Measurements from ENCODE around the gene PHETA2.

Gene PHETA2

DNA sequence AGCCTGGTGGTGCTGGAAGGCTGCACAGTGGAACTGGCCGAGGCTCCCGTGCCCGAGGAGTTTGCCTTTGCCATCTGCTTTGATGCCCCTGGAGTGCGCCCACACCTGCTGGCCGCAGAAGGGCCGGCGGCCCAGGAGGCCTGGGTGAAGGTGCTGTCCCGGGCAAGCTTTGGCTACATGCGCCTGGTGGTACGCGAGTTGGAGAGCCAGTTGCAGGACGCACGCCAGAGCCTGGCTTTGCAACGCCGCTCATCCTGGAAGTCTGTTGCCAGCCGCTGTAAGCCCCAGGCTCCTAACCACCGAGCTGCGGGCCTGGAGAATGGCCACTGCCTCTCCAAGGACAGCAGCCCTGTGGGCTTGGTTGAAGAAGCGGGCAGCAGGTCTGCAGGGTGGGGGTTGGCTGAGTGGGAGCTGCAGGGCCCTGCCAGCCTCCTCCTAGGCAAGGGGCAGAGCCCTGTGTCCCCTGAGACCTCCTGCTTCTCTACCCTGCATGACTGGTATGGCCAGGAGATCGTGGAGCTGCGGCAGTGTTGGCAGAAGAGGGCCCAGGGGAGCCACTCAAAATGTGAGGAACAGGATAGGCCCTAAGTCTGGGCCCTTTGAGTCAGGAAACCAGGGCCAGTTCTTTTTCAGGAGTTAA, 3.6 kb downstream of the PHETA2 start:
- TF ChIP-seq, protein P1, sequence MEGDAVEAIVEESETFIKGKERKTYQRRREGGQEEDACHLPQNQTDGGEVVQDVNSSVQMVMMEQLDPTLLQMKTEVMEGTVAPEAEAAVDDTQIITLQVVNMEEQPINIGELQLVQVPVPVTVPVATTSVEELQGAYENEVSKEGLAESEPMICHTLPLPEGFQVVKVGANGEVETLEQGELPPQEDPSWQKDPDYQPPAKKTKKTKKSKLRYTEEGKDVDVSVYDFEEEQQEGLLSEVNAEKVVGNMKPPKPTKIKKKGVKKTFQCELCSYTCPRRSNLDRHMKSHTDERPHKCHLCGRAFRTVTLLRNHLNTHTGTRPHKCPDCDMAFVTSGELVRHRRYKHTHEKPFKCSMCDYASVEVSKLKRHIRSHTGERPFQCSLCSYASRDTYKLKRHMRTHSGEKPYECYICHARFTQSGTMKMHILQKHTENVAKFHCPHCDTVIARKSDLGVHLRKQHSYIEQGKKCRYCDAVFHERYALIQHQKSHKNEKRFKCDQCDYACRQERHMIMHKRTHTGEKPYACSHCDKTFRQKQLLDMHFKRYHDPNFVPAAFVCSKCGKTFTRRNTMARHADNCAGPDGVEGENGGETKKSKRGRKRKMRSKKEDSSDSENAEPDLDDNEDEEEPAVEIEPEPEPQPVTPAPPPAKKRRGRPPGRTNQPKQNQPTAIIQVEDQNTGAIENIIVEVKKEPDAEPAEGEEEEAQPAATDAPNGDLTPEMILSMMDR (IDR thresholded peaks at IDR 0.05) = no peak
- no peak for TF ChIP-seq ZFX (IDR thresholded peaks at IDR 0.05; ENCODE audit: borderline replicate concordance)
- H3K27ac ChIP-seq = peak overlapping the region; percentile 91; the same call in 1 of the 2 replicates

DNA sequence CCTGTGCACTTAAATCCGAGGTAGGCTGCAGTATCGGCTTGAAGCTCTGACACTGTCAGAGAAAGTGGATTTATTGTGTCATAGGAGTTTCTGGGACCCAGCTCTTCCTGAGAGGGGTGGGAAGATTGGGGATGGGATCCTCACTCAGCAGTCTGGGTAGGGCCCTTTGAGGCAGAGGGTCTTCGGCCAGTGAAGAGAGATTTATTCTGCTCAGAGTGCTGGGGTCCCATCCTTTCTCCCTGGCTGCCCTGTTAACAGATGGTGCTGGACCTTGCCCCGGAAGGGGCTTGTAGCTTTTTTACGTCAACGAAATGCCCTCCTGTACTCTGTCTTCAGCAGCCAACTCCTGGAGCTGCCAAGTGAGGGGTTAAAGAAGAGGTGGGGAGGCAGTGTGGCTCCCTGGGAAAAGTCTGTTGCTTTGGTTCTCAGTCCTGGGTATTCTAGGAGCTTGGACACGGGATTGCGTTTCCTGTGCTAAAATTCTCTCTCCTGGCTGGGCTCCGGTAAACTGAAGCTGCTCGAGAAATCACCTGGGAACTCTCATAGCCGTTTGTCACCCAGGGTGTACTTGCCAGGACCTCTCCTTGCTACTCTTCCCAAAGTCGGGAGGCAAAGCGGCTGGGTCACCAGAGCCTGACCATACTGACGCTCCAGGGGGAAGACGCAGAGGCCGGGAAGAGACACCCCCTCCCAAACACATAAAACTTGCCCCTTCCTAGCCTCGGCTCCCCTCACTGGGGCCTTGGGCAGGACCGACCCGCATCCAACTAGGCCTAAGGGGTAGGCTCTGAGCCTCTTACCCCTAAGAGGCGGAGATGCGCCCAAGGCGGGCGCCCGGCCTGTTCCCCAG, 4.6 kb downstream of the PHETA2 start:
- TF ChIP-seq, protein P1 (IDR thresholded peaks at IDR 0.05) = no peak
- TF ChIP-seq ZFX (IDR thresholded peaks at IDR 0.05; ENCODE audit: borderline replicate concordance) = no peak
- H3K27ac ChIP-seq = peak overlapping the region; percentile 91

DNA sequence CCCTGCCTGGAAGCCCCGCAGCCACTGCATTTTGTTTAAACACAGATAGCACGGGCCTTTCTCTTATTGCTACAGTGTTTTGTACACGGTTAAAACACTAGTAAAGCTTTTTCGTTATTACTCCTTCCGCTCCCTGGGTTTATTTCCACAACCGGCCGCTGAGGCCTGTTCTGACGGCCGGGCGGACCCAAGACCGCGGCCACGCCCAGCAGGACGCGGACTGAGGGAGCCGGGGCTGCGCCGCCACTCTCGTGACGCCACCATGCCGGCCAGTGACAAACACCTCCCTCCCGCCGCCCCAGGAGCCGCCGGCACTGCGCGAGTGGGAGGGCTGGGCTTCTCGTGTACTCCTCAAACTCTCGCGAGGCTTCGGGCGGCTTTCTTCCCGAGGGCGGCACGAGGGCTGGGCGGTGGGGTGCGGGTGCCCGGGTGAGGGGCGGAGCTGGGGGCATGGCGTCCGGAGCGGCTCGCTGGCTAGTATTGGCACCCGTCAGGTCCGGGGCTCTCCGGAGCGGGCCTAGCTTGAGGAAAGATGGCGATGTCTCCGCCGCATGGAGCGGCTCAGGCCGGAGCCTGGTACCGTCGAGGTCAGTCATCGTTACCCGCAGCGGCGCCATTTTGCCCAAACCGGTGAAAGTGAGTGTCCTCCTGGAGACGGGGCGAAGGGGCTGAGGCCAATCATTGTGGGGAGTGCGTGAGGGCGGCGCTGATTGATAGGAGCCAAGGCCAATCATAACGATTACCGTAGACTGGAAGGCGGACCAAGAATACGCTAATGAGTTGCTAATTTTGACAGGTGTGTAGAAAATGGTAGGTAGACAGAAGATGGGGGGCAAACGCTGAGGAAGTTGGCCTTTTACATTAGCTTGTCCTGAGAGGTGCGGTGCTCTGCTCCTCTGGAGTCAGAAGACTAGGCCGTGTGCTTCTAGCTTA, 5.5 kb downstream of the PHETA2 start, which contains the start of gene SMDT1:
Gene SMDT1, plus strand, starts transcription at position 382 of the 933 bp plus-strand sequence. Its CDS starts 69 bp downstream, at position 451.
- TF ChIP-seq ZFX (IDR thresholded peaks at IDR 0.05; ENCODE audit: borderline replicate concordance) = no peak
- TF ChIP-seq, protein P1 (IDR thresholded peaks at IDR 0.05) = no peak
- H3K27ac ChIP-seq = peak within 1 kb of the TSS; percentile 91

DNA sequence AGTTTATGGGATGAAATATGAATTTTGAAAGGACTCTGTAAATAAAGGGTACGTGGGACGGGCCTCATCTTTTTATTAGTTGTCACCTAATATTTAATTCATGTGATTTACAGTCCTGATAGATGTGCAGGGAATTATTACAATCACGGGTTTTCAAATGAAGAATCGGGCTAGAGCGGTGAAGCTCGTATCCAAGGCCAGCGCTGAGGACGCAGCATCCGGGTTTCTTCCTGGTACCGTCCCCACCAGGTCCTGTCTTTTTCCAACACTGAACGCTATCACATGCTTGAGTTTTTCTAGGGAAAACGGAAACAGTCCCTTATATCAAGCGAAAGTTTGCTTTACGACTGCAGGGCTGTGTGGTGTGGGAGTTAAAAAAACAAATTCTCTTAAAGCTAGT, 6.2 kb downstream of the PHETA2 start:
- peak overlapping the region; percentile 91 for H3K27ac ChIP-seq
- TF ChIP-seq, protein P1 (IDR thresholded peaks at IDR 0.05) = no peak
- TF ChIP-seq ZFX (IDR thresholded peaks at IDR 0.05; ENCODE audit: borderline replicate concordance) = no peak

DNA sequence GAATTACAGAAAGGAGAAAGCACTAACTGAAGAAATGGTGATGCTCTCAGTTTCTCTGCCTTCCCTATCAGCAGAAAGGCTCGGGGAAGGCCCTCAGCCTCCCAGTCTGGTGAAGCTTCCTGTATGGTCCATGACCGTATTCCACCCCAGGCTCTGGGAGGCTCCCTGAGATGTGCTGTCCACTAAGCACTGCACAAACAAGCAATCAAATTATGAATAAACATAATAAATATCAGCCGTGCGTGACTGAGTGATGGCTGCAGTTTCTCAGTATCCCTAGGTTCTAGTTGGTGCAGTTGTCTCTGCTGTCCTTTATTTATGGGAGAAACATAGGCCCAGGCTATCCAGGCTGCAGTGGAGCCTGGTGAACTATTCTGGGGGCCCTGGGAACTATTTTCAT, 9.1 kb downstream of the PHETA2 start:
- H3K27ac ChIP-seq = peak overlapping the region; percentile 68
- TF ChIP-seq ZFX (IDR thresholded peaks at IDR 0.05; ENCODE audit: borderline replicate concordance) = no peak
- TF ChIP-seq, protein P1 (IDR thresholded peaks at IDR 0.05) = no peak

DNA sequence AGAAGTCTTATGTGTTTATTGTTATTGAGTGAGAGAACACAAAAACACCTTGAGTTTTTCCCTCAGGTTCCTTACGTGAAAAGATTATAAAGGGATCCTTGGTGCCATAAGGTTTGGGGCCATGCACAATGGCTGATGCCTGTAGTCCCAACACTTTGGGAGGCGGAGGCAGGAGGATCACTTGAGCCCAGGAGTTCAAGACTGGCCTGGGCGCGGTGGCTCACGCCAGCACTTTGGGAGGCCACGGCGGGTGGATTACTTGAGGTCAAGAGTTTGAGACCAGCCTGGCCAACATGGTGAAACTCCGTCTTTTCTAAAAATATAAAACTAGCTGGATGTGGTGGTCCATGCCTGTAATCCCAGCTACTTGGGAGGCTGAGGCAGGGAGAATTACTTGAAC, 10.8 kb downstream of the PHETA2 start:
- H3K27ac ChIP-seq = no peak overlapping the region
- TF ChIP-seq ZFX (IDR thresholded peaks at IDR 0.05; ENCODE audit: borderline replicate concordance) = no peak
- TF ChIP-seq, protein P1 (IDR thresholded peaks at IDR 0.05) = no peak
